Testis (tissue), 3 donors: ENCODE results near the gene GALNT8. TPM values are rescaled to one million over a fixed set of nuclear protein-coding genes. Genes with fewer than 3 reads are reported as not detected.
"Not testable (repeated sequence)": the region's sequence is repeated elsewhere in the genome, so short reads cannot be mapped to it uniquely, and the experiment has no call there.

Experiments used
- DNase-seq: peaks from one replicate; pipeline ENCODE4 v3.0.0-alpha.2; 2019
- H3K27ac ChIP-seq, 2 donors: fragments of 200-600 bp; sonication (generic); one replicate each; pipeline ENCODE4 v1.5.1; 2019
- H3K27me3 ChIP-seq: fragments of 200-600 bp; sonication (generic); one replicate; pipeline ENCODE4 v1.5.1; 2019
- H3K36me3 ChIP-seq: fragments of 200-600 bp; sonication (generic); one replicate; pipeline ENCODE4 v1.5.1; 2017; ENCODE audit warnings: low read depth; ENCODE audit errors: missing control alignments
- H3K4me1 ChIP-seq: fragments of 200-600 bp; sonication (generic); one replicate; pipeline ENCODE4 v1.5.1; 2019
- H3K4me3 ChIP-seq, 2 donors: fragments of 200-600 bp; sonication (generic); one replicate each; pipeline ENCODE4 v1.5.1; 2017 to 2019
- H3K9me3 ChIP-seq: fragments of 200-600 bp; sonication (generic); one replicate; pipeline ENCODE4 v1.5.1; 2017
- CTCF ChIP-seq, 3 experiments: fragments of 450-650 bp in 2 of 3; fragments of 200-600 bp in 1 of 3; sonication (generic) in 1 of 3; IDR thresholded peaks; one replicate each; pipeline ENCODE4 v1.5.1; 2016 to 2019; ENCODE audit warnings: antibody characterized with exemption in 3 of 3, mild to moderate bottlenecking in 2 of 3, moderate library complexity in 1 of 3
- POLR2A ChIP-seq: fragments of 450-650 bp; IDR thresholded peaks from one replicate; pipeline ENCODE4 v1.6.1; 2017; ENCODE audit warnings: antibody characterized with exemption, mild to moderate bottlenecking, moderate library complexity
- WGBS, 2 donors: methylation state at CpG; one replicate each; pipeline ENCODE4 v1.1.5; 2018; 5-methylcytosine and 5-hydroxymethylcytosine counted together
- intact Hi-C: fragments of 100-400 bp; cut with DNase I; formaldehyde crosslinking; loops from one replicate; pipeline ENCODE4 v1.15.1; 2023; ENCODE audit warnings: low total_unique reads
- polyA plus RNA-seq: library from polyadenylated mRNA; stranded (reverse); fragments of 350-450 nt; fragmentation: Illumina TruSeq; extraction: RNeasy Lipid Tissue Mini Kit (QIAGEN cat#74804); gene quantifications from one replicate; pipeline ENCODE4 v1.2.3, GENCODE V29; 2014; ENCODE audit warnings: low read depth, low replicate concordance; ENCODE audit not compliant: insufficient read depth
- total RNA-seq, 2 donors: library from RNA; depleted of rRNA; stranded (reverse); fragments of >200 nt; gene quantifications; one replicate each; pipeline ENCODE4 v1.2.3, GENCODE V29; 2016

The GALNT8 gene
- total and polyA plus RNA-seq, 3 donors from 2014 or later, result 7.4 to 31.1 (median 16.0) TPM

- intact Hi-C loops, result no loop called here
- Histone ChIP-seq H3K4me3 (no peak overlapping the region), H3K36me3 (no peaks in the 10 kb centered on the region), H3K9me3 (no peaks in the 10 kb centered on the region), H3K27me3 (no peaks in the 10 kb centered on the region), H3K4me1 (no peaks in the 10 kb centered on the region), H3K27ac (no peak overlapping the region)
- 83 to 84% methylated on average over 2 of the region's 2 CpGs for WGBS, 2 donors
- no peak for DNase-seq
- TF ChIP-seq CTCF (IDR thresholded peaks at IDR 0.05), result no peak
- no peak for TF ChIP-seq POLR2A
Measured at GRCh38 chr12:4707306-4707705, 12.9 kb upstream of the GALNT8 start.

GRCh38 chr12:4710113-4710512 lies 10.1 kb upstream of the GALNT8 start:
- 97 to 100% methylated on average over 1 of the region's 1 CpG for WGBS, 2 donors
- Histone ChIP-seq H3K36me3 (no peaks in the 10 kb centered on the region), H3K4me1 (no peaks in the 10 kb centered on the region), H3K4me3 (no peak overlapping the region), H3K9me3 (no peaks in the 10 kb centered on the region), H3K27ac (no peak overlapping the region), H3K27me3 (no peaks in the 10 kb centered on the region)
- intact Hi-C loops, result no loop called here
- DNase-seq, result no peak
- TF ChIP-seq CTCF (IDR thresholded peaks at IDR 0.05) (no peak), POLR2A (no peak)

GRCh38 chr12:4714879-4715278 lies 5.3 kb upstream of the GALNT8 start:
- 63% methylated on average over 6 of the region's 6 CpGs for WGBS, 2 donors
- H3K9me3 ChIP-seq, result no peaks in the 10 kb centered on the region
- intact Hi-C loops, result no loop called here

GRCh38 chr12:4717806-4718205 lies 2.4 kb upstream of the GALNT8 start:
- H3K4me3 ChIP-seq, result no peak overlapping the region
- 86 to 95% methylated on average over 1 of the region's 1 CpG for WGBS, 2 donors
- no peak for DNase-seq
- H3K4me1 ChIP-seq, result no peaks in the 10 kb centered on the region
- H3K27me3 ChIP-seq, result no peaks in the 10 kb centered on the region
- intact Hi-C loops, result no loop called here
- no peak overlapping the region for H3K27ac ChIP-seq
- H3K36me3 ChIP-seq, result no peaks in the 10 kb centered on the region
- no peak for TF ChIP-seq POLR2A
- H3K9me3 ChIP-seq, result no peaks in the 10 kb centered on the region

More at GRCh38 chr12:4714879-4715278, 5.3 kb upstream of the GALNT8 start:
- no peak overlapping the region for H3K27ac ChIP-seq
- H3K27me3 ChIP-seq, result no peaks in the 10 kb centered on the region
- no peak for DNase-seq
- TF ChIP-seq CTCF (IDR thresholded peaks at IDR 0.05), result no peak
- no peak for TF ChIP-seq POLR2A
- no peaks in the 10 kb centered on the region for H3K4me1 ChIP-seq
- H3K36me3 ChIP-seq, result no peaks in the 10 kb centered on the region
- H3K4me3 ChIP-seq, result no peak overlapping the region

GRCh38 chr12:4720637-4720995 lies 416 bp downstream of the GALNT8 start:
- intact Hi-C loops, result no loop called here
- H3K4me3 ChIP-seq, result no peak overlapping the region
- no peak overlapping the region for H3K27ac ChIP-seq
- no peaks in the 10 kb centered on the region for H3K36me3 ChIP-seq
- no peak for DNase-seq
- WGBS, 2 donors, result 43 to 60% methylated on average over 4 of the region's 4 CpGs
- H3K4me1 ChIP-seq, result no peaks in the 10 kb centered on the region
- H3K9me3 ChIP-seq, result no peaks in the 10 kb centered on the region
- TF ChIP-seq CTCF (IDR thresholded peaks at IDR 0.05), result no peak
- TF ChIP-seq POLR2A, result no peak
- H3K27me3 ChIP-seq, result no peaks in the 10 kb centered on the region

- H3K4me3 ChIP-seq, intact Hi-C loops, H3K4me1 ChIP-seq: not testable (repeated sequence)
Measured at GRCh38 chr12:4721587-4721986, 1.4 kb downstream of the GALNT8 start.

More at GRCh38 chr12:4721587-4721986, 1.4 kb downstream of the GALNT8 start:
- H3K27me3 ChIP-seq, H3K27ac ChIP-seq, H3K9me3 ChIP-seq, DNase-seq, H3K36me3 ChIP-seq: not testable (repeated sequence)
- WGBS, 2 donors, result 61 to 75% methylated on average over 11 of the region's 11 CpGs
